Measurements from ENCODE around the gene COL15A1. TPM values are rescaled to one million over a fixed set of nuclear protein-coding genes. Genes with fewer than 3 reads are reported as not detected.

Gene COL15A1
- total and polyA plus RNA-seq, 2 donors (not counting 1 experiment from before 2014, with no cell fraction given): not detected

DNA sequence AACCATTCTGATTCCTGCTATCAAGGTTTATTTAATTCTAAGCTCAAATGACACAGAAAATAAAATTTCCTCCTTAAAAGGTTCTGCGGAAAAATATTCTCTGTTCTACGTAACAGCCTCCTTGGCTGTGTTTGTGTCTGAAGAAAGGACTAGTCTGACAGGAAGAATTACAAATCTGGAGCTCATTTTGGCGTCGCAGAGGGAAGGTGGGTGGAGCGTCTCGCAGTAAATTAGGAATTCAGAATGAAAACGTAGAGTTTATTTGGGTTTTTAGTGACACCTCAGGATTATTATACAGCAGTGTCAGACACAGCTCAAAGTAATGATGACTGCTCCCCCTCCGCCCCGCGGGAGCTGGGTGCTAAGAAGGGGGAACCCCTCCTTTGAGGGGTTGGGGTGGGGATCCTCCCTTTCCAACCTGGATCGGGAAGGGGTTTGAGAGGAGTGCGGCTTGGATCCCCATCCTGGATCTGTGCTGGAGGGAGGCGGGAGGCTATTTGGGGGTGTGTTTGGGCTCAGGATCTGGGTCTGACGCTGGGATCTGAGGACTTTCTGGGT lies 160.3 kb downstream of the COL15A1 start:
- H3K4me2 ChIP-seq (replicated peaks; ENCODE audit: low read depth, low read length, poor library complexity, severe bottlenecking): peak overlapping the region; percentile 94
- ChIA-PET POLR2A (interaction anchor here (1.0 to 3.1 kb wide), 7 partner anchors 9 to 46 kb away, joined by 3 to 13 read pairs (median 4); no protein-coding TSS in a partner anchor), CTCF (interaction anchor here (1.0 to 8.3 kb wide), 15 partner anchors 10 to 128 kb away, joined by 3 to 82 read pairs (median 5); no protein-coding TSS in a partner anchor)
- peak overlapping the region; percentile 97 for H3K4me3 Mint-ChIP-seq
- peaks cover 36% of the 10 kb centered on the region for H3K79me2 ChIP-seq (ENCODE audit: control insufficient read depth, insufficient read depth, low read length)
- peak overlapping the region in 4 of 5 experiments; percentile 52 to 79 (median 71) for H3K4me3 ChIP-seq (ENCODE audit: control extremely low read depth in 1 of 5, extremely low read depth in 1 of 5, insufficient read depth in 1 of 5, low read depth in 2 of 5, low read length in 4 of 5)
- peaks cover 36 to 39% of the 10 kb centered on the region in 2 donors for H3K4me1 ChIP-seq (ENCODE audit: control insufficient read depth in 2 of 2, insufficient read depth in 2 of 2, low read length in 2 of 2)
- no peaks in the 10 kb centered on the region for H3K36me3 ChIP-seq (replicated peaks in 1 of 2; ENCODE audit: control extremely low read depth in 1 of 2, control insufficient read depth in 1 of 2, extremely low read depth in 1 of 2, insufficient read depth in 2 of 2, low read length in 1 of 2)
- TF ChIP-seq, protein P1, sequence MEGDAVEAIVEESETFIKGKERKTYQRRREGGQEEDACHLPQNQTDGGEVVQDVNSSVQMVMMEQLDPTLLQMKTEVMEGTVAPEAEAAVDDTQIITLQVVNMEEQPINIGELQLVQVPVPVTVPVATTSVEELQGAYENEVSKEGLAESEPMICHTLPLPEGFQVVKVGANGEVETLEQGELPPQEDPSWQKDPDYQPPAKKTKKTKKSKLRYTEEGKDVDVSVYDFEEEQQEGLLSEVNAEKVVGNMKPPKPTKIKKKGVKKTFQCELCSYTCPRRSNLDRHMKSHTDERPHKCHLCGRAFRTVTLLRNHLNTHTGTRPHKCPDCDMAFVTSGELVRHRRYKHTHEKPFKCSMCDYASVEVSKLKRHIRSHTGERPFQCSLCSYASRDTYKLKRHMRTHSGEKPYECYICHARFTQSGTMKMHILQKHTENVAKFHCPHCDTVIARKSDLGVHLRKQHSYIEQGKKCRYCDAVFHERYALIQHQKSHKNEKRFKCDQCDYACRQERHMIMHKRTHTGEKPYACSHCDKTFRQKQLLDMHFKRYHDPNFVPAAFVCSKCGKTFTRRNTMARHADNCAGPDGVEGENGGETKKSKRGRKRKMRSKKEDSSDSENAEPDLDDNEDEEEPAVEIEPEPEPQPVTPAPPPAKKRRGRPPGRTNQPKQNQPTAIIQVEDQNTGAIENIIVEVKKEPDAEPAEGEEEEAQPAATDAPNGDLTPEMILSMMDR (IDR thresholded peaks at IDR 0.05): no peak
- no peak for TF ChIP-seq EZH2 (IDR thresholded peaks at IDR 0.05; ENCODE audit: borderline replicate concordance, insufficient read depth, low read depth, low read length, poor library complexity, severe bottlenecking)
- WGBS (ENCODE audit: insufficient coverage): 3% methylated on average over 7 of the region's 14 CpGs
- intact Hi-C loops (cut with micrococcal nuclease): loop anchor here (1.0 to 2.0 kb wide), 4 partner anchors 26 to 717 kb away; partner anchors contain the start of gene NR4A3
- peak overlapping the region; percentile 84 for H2AFZ ChIP-seq (ENCODE audit: insufficient read depth, low read depth, low read length, poor library complexity, severe bottlenecking)
- H3K9me3 Mint-ChIP-seq (ENCODE audit: insufficient read depth): no peaks in the 10 kb centered on the region
- DNase-seq (no peak), ATAC-seq (ENCODE audit: low read depth) (no peak)
- peaks cover 42% of the 10 kb centered on the region for H3K4me1 Mint-ChIP-seq
- H3K27me3 ChIP-seq (replicated peaks in 1 of 4; ENCODE audit: control extremely low read depth in 1 of 4, control insufficient read depth in 3 of 4, insufficient read depth in 4 of 4, low read length in 3 of 4): no peaks in the 10 kb centered on the region
- no peak overlapping the region for H3K27ac ChIP-seq (ENCODE audit: low read length in 2 of 2)
- peak overlapping the region; percentile 68 for H3K9ac ChIP-seq (ENCODE audit: low read length)
- no peaks in the 10 kb centered on the region for H4K20me1 ChIP-seq (ENCODE audit: control insufficient read depth, insufficient read depth, low read length, poor library complexity, severe bottlenecking)
- peak overlapping the region; percentile 89 for H3K27ac Mint-ChIP-seq
- H3K27me3 Mint-ChIP-seq: no peaks in the 10 kb centered on the region
- no peaks in the 10 kb centered on the region for H3K9me3 ChIP-seq (ENCODE audit: control extremely low read depth in 1 of 3, control insufficient read depth in 2 of 3, insufficient read depth in 1 of 3, low read length in 2 of 3)
